HG02981 (cell line): ENCODE results near the gene CLDND1.

Experiments used
- ATAC-seq: cut with Tn5 transposase; IDR thresholded peaks from one replicate; pipeline ENCODE4 v1.9.1; 2021; ENCODE audit warnings: mild to moderate bottlenecking, moderate library complexity; ENCODE audit not compliant: unreplicated experiment

CLDND1 gene

DNA sequence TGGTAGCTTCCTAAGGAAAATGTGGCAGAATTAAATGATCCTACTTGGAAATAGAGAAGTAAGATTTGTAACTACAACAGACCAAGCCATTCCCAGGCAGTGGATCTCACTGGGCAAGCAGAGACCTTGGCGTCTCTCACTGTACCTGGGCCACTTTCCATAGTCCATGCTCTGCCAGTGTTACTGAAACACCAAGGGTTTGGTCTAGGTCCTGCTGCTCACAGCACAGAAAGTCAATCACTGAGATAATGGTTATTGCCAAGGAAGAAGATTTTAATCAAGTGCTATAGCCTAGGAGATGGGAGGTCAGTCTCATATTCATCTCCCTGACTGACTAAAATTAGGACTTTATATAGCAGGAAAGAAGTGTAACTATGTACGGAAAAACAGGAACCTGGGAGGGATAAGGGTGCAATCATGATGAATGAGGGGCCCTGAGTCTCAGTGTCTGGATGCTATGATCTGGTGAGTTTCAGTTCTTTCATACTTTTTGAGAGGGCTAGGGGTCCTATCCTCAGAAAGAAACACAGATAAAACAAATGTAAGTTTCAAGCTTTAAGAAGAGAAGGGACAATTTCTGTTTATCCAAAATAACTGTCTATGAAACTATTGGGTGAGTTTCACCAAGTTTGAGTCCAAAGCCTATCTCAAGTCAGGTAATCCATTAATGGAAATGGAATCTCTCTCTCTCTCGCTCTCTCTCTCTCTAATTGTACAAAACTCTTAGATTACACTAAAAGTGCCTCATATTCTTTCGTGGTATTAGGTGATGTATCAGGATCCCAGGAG is 29.7 kb upstream of the CLDND1 start:
- ATAC-seq: no peak

GRCh38 chr3:98551754-98552153 is 29.1 kb upstream of the CLDND1 start:
- ATAC-seq: no peak

DNA sequence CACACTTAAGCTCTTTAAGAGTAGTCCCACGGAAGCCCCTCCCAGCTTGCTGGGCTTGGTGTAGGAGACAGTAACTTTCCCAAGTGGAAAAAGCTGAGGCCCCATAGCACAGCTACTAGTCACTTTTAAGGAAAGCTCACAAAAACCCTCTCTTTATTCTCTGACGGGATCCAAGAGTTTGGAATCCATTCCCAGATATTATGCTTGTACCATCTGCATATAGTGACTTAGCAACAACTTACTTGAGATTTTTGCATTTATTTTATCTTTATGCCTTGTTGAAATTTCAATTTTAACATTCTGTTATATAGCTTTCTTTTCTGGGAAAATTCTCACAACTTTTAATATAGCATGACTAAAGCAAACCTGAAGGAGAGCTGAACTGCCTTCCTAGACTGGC is 28.5 kb upstream of the CLDND1 start:
- no peak for ATAC-seq

GRCh38 chr3:98550833-98551232 is 28.1 kb upstream of the CLDND1 start:
- no peak for ATAC-seq

DNA sequence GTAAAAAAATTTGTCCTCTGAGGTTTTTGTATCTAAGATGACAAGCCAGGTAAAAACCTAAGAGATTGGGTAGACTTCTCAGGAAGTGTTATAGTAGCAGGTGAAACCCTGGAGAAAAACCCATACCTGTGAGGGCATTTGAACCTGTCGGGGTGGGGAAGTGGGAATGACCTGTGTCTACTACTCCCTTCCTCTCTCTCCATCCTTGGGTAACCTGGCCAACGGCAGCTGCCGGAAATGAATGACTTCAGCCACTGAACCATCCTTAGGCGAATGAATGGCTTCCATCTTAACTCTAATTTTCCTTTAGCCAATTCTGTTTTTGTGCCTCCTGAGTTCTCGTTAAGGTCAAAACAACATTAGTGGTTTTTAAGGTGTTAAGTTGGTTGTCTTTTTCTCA is 25.8 kb upstream of the CLDND1 start:
- ATAC-seq: no peak

DNA sequence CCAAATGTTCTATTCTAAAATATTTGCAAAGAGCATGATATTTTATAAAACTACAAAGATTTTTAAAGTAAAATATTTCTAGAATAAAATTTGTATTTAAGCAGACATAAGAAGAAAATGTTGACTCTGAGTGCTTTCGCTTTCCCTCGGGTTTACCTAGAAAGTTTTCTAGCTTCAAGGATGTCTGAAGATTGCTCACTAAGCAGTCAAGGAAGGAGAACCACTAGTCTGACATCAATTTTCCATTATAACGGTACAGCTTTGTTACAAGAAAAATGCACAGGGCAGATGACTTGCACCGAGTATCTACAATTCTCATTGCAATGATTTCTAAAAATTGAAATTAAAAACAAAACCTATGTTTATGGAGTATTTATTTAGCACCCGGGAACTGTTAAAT is 23.2 kb upstream of the CLDND1 start:
- peak; percentile 52 for ATAC-seq

DNA sequence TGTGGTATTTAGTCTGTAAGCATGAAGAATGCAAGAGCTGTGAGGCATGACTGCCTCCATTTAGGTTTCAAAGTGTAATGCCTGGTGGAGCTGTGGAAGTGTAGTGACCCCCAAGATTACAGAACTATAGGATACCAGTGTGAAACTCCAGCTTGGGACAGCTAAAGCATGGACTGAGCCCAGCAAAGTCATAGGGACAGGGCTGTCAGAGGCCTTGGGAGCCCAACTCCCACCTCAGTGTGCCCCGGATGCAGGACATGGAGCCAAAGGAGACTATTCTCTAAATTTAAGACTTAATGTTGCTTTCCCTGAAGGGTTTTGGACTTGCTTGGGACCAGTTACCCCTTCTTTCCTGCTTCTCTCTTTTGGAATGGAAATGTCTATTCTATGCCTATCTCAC is 19.9 kb upstream of the CLDND1 start:
- no peak for ATAC-seq

DNA sequence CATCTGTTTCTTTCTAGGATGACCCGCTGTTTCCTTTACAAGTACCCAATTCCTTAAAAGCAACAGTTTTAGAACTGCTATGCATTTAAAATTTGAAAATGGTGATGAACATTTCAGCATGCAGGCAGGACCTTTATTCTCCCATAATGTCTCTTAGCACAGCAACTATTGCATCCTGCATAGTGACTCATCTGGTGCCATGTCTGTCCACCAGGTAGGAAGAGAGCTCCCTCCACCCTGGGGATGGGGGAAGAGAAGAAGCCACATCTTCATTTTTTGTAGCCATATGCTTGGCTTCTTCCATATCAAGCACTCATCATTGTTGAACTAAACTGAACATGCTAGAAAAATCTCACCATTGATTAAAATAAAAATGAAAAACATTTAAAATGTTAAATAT is 19.0 kb upstream of the CLDND1 start:
- ATAC-seq: no peak

DNA sequence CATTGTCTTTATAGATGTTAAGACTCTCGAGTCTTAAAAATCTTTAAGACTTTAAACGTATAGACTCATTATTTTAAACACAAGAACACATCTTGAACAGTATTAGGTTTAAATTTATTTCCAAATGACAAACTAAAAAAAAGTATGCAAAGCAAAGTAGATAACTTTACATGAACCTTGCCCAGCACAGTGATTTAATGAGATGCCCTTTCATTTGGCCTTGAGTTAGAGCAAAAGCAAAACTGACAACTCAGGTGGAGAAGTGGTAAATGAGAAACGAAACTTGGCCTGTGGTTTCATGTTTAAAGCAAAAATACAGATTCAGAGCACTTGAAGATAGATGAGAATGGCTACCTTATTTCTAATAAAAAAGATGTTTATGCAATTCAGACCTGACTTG is 17.6 kb upstream of the CLDND1 start:
- ATAC-seq: peak; percentile 44

- ATAC-seq: peak; percentile 73
Observed at GRCh38 chr3:98536456-98537017, 13.8 kb upstream of the CLDND1 start.

GRCh38 chr3:98534734-98535133 is 12.0 kb upstream of the CLDND1 start:
- ATAC-seq: no peak

DNA sequence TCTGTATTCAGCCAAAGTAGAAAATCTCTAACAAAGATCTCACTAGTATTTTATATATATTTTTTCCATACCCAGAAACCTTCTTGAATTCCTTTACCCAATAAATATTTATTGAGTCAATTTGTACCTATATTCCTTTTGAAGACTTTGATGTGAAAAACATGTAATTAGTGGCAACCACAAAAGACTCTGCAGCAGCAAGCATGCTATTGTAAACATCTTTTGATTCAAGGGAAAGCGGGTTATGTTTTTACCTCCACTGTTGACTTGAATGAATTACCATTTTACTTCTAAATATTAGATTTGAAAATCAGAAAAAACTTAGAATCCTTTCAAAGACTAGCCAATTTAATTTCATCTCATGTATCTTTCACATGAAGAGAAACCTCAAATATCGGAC is 11.5 kb upstream of the CLDND1 start:
- ATAC-seq: no peak

DNA sequence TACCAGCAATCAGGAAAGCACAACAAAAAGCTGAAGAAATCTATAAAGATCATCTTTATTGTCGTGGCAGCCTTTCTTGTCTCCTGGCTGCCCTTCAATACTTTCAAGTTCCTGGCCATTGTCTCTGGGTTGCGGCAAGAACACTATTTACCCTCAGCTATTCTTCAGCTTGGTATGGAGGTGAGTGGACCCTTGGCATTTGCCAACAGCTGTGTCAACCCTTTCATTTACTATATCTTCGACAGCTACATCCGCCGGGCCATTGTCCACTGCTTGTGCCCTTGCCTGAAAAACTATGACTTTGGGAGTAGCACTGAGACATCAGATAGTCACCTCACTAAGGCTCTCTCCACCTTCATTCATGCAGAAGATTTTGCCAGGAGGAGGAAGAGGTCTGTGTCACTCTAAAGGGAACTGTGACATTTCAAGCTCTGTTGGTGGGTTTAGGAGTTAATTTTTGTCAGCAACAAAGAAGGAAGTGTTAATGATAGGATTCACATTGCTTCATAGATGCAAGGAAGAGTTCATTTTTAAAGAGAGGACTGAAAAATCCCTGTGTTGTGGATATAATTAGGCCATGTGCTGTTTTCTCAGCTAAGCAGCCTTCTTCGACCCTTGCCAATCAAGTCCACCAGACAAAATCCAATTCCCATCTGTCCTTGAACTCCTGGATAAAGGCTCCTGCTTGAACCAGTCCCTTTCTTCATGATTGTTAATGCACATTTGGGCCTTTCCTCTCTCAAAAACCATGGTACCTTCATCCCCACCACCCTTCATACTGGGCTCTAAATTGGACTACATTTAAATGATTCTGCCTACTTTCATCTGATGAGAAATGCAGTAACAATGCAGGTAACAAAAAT is 10.2 kb upstream of the CLDND1 start:
- no peak for ATAC-seq

- ATAC-seq: no peak
Observed at GRCh38 chr3:98532275-98532637, 9.6 kb upstream of the CLDND1 start.

GRCh38 chr3:98531622-98532274 is 9.0 kb upstream of the CLDND1 start, which contains the start of gene GPR15:
GPR15 (plus strand) TSS chr3:98531978; CDS start chr3:98532034, 56 bp downstream.
- peak; percentile 26 for ATAC-seq

DNA sequence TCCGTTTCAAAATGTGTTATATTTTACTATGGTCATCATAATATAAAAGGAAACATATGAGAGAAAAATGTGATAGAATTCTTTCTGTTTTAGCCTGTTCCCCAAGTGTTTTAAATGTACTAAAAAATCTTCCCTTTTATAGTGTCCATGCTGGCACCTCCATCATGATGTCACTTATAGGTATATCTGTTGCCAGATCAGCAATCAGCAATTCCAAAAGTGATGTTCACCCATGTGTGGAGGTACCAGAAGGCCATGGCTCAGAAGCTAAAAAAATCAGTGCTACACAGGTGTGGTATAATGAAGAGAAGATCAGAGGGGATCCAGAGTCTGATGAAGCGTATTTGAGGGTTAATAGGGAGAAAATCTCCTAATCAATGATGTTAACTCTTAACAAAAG is 8.0 kb upstream of the CLDND1 start:
- ATAC-seq: no peak

DNA sequence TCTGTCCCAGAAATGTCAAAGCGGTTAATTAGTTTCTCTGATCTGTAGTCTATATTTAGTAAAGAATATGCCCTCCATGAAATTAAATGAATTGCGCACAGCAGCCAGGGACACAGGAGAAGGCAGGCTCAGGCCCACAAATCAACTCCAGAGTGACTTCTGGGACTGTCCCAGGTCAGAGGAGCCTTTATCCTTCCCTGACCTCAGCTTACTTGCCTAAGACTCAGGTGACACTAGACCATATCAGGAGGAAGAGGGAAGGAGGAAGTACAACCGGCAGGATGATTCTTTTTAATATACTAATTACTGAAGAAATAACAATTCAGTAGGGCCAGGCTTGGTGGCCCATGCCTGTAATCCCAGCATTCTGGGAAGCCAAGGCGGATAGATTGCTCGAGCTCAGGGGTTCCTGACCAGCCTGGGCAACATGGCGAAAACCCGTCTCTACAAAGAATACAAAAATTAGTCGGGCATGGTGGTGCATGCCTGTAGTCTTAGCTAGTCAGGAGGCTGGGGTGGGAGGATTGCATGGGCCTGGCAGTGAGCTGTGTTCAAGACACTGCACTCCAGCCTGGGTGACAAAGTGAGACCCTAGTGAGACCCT is 7.3 kb upstream of the CLDND1 start:
- no peak for ATAC-seq

DNA sequence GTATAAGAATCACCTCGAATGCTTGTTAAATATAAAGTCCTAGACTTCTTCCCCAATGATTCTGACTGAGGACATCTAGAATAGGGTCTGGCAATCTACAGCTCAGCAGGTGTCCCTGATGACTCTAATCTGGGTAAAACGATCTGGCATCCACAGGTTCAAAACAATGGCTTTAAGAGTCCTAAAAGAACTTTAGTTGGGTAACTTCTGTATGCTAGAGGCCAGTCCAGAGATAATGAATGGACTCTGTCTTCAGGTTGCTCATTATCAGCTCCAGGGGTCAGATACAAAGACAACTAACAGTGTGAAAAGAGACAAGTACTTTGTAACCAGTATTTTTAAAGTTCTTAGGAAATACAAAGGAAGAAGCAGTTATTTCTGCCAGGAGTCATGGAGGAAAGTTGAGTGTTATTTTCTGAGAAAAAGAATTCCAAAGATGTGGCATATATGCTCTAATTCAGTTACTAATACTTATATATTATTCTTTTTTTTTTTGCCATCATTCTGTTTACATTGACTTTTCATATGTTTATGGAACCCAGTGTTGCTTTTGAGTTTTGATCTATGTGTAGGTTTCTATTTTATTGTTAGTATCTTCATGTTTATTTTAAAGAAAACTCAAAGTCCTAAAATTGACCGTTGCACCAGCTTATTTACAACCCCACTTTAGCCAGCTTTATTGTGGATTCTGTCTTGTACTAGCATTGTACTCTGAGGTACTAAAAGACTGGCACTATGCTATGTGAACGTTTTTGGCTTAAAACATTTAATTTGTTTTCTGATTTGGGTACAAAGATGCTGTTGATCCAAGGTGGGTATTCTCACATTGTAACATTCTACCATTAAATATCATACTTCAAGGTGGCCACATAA is 6.0 kb upstream of the CLDND1 start:
- no peak for ATAC-seq

DNA sequence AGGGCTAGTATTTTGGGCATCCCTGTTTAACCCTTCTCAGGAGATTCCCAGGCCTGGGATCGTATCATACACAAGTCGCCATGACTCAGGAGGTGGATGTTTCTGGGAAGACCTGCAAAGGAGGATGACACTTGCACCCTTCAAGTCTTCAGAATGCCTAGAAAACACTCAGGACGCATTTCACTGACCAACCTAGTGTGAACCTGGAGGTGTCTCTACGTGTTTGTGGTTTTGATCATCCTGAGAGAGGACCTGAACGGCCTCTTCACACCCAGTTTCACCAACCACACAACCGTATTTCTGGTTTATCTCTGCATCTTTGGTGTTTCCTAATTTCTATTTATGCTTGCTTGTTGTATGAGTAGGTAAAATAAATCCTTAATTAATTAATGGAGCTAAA is 2.8 kb upstream of the CLDND1 start:
- ATAC-seq: no peak
